Measurements from ENCODE around the gene LRRC31.

LRRC31 gene

GRCh38 chr3:169809230-169809795 lies 60.4 kb downstream of the LRRC31 start:
- TF ChIP-seq CTCF (conservative IDR thresholded peaks at IDR 0.05; ENCODE audit: low read depth, low read length): no peak
- no peak overlapping the region for H3K4me3 ChIP-seq (ENCODE audit: low read length)
- no peak for DNase-seq (ENCODE audit: low read depth)

- TF ChIP-seq CTCF (conservative IDR thresholded peaks at IDR 0.05; ENCODE audit: low read depth, low read length): no peak
Measured at GRCh38 chr3:169804681-169805080, 65.1 kb downstream of the LRRC31 start.

GRCh38 chr3:169792359-169792758 lies 77.4 kb downstream of the LRRC31 start:
- no peak overlapping the region for H3K4me3 ChIP-seq (ENCODE audit: low read length)
- TF ChIP-seq CTCF (conservative IDR thresholded peaks at IDR 0.05; ENCODE audit: low read depth, low read length): no peak
- DNase-seq (ENCODE audit: low read depth): no peak

More at GRCh38 chr3:169804681-169805080, 65.1 kb downstream of the LRRC31 start:
- H3K4me3 ChIP-seq (ENCODE audit: low read length): no peak overlapping the region
- DNase-seq (ENCODE audit: low read depth): no peak

- no peak for DNase-seq (ENCODE audit: low read depth)
- no peak overlapping the region for H3K4me3 ChIP-seq (ENCODE audit: low read length)
- no peak for TF ChIP-seq CTCF (conservative IDR thresholded peaks at IDR 0.05; ENCODE audit: low read depth, low read length)
Measured at GRCh38 chr3:169790687-169791429, 78.9 kb downstream of the LRRC31 start.

GRCh38 chr3:169790219-169790618 lies 79.5 kb downstream of the LRRC31 start:
- TF ChIP-seq CTCF (conservative IDR thresholded peaks at IDR 0.05; ENCODE audit: low read depth, low read length): no peak
- no peak for DNase-seq (ENCODE audit: low read depth)
- H3K4me3 ChIP-seq (ENCODE audit: low read length): no peak overlapping the region
